Activated CD8-positive, alpha-beta T cell treated with anti-CD3 and anti-CD28 coated beads for 36 hours (primary cell): Measurements from ENCODE around the gene SLC39A11. TPM values are rescaled to one million over a fixed set of nuclear protein-coding genes. Genes with fewer than 3 reads are reported as not detected.

Source experiments
- ATAC-seq: fragments of 200-7000 bp; cut with Tn5 transposase; one replicate; pipeline ENCODE4 v1.10.0; 2021; ENCODE audit warnings: mild to moderate bottlenecking, moderate library complexity
- CTCF ChIA-PET: fragments of 350-600 bp; sonication (Branson Sonifier 250); formaldehyde crosslinking; loops from one replicate; lab custom pipeline; 2021; ENCODE audit warnings: antibody characterized with exemption; lab: Charles Lee
- POLR2A ChIA-PET: fragments of 350-600 bp; sonication (Branson Sonifier 250); formaldehyde crosslinking; loops from one replicate; lab custom pipeline; 2021; ENCODE audit warnings: antibody characterized with exemption; lab: Charles Lee
- DNase-seq: peaks from one replicate; pipeline ENCODE4 v3.0.0-alpha.2; 2020
- H3K27ac Mint-ChIP-seq: one replicate; pipeline ENCODE4 v1.8.0; 2021; ENCODE audit warnings: mild to moderate bottlenecking, mixed read lengths
- H3K27me3 Mint-ChIP-seq: one replicate; pipeline ENCODE4 v1.8.0; 2021; ENCODE audit warnings: mixed read lengths
- H3K36me3 Mint-ChIP-seq: one replicate; pipeline ENCODE4 v1.8.0; 2021; ENCODE audit warnings: low read depth, mixed read lengths
- H3K4me1 Mint-ChIP-seq: one replicate; pipeline ENCODE4 v1.8.0; 2021; ENCODE audit warnings: low read depth, mixed read lengths
- H3K4me3 Mint-ChIP-seq: one replicate; pipeline ENCODE4 v1.8.0; 2021; ENCODE audit warnings: mild to moderate bottlenecking, moderate library complexity, mixed read lengths
- H3K9me3 Mint-ChIP-seq: one replicate; pipeline ENCODE4 v1.8.0; 2021; ENCODE audit warnings: mixed read lengths
- CTCF ChIP-seq: fragments of 200-600 bp; IDR thresholded peaks from one replicate; pipeline ENCODE4 v1.8.0; 2022; ENCODE audit warnings: antibody characterized with exemption, mild to moderate bottlenecking
- intact Hi-C: fragments of 100-400 bp; cut with micrococcal nuclease; formaldehyde crosslinking; loops from one replicate; pipeline ENCODE4 v1.10.0; 2022
- total RNA-seq, 2 experiments: library from RNA; stranded (reverse); gene quantifications; one replicate each; pipeline ENCODE4 v1.2.3, GENCODE V29; 2021

SLC39A11 gene
- total RNA-seq, 2 experiments from 2014 or later: 14.4 to 14.9 TPM

- POLR2A ChIA-PET: no interaction called here
- Mint-ChIP-seq H3K36me3 (peaks cover 2% of the 10 kb centered on the region), H3K27ac (no peak overlapping the region), H3K9me3 (no peaks in the 10 kb centered on the region), H3K27me3 (no peaks in the 10 kb centered on the region), H3K4me3 (no peak overlapping the region), H3K4me1 (no peaks in the 10 kb centered on the region)
- intact Hi-C loops: no loop called here
- TF ChIP-seq CTCF: no peak
- CTCF ChIA-PET: no interaction called here
- no peak for ATAC-seq
- DNase-seq: no peak
These were observed 34.5 kb downstream of the SLC39A11 start for GRCh38 chr17:73058022-73058421.

- ChIA-PET CTCF (interaction anchor here (0.7 kb wide), 1 partner anchor 10 kb away, joined by 3 read pairs; no protein-coding TSS in a partner anchor), POLR2A (no interaction called here)
- H3K9me3 Mint-ChIP-seq: no peaks in the 10 kb centered on the region
- TF ChIP-seq CTCF: no peak
- peaks cover 2% of the 10 kb centered on the region for H3K36me3 Mint-ChIP-seq
- ATAC-seq: no peak
- no peaks in the 10 kb centered on the region for H3K4me1 Mint-ChIP-seq
- intact Hi-C loops: no loop called here
- H3K27ac Mint-ChIP-seq: no peak overlapping the region
- no peaks in the 10 kb centered on the region for H3K27me3 Mint-ChIP-seq
- no peak overlapping the region for H3K4me3 Mint-ChIP-seq
- no peak for DNase-seq
These were observed 35.3 kb downstream of the SLC39A11 start for GRCh38 chr17:73057196-73057595.

GRCh38 chr17:73052923-73053322 is 39.6 kb downstream of the SLC39A11 start:
- intact Hi-C loops: no loop called here
- CTCF ChIA-PET: no interaction called here
- no peaks in the 10 kb centered on the region for H3K4me1 Mint-ChIP-seq
- POLR2A ChIA-PET: no interaction called here
- no peak overlapping the region for H3K27ac Mint-ChIP-seq
- H3K9me3 Mint-ChIP-seq: peaks cover 6% of the 10 kb centered on the region
- H3K4me3 Mint-ChIP-seq: no peak overlapping the region
- TF ChIP-seq CTCF: no peak
- ATAC-seq: no peak
- H3K27me3 Mint-ChIP-seq: no peaks in the 10 kb centered on the region
- peaks cover 14% of the 10 kb centered on the region for H3K36me3 Mint-ChIP-seq
- no peak for DNase-seq

GRCh38 chr17:73050797-73051196 is 41.7 kb downstream of the SLC39A11 start:
- H3K4me1 Mint-ChIP-seq: no peaks in the 10 kb centered on the region
- TF ChIP-seq CTCF: no peak
- H3K4me3 Mint-ChIP-seq: no peak overlapping the region
- intact Hi-C loops: no loop called here
- CTCF ChIA-PET: interaction anchor here (0.6 kb wide), 1 partner anchor 1434 kb away, joined by 3 read pairs; no protein-coding TSS in a partner anchor
- H3K27me3 Mint-ChIP-seq: no peaks in the 10 kb centered on the region
- POLR2A ChIA-PET: no interaction called here
- no peak for ATAC-seq
- H3K36me3 Mint-ChIP-seq: peaks cover 14% of the 10 kb centered on the region
- no peak for DNase-seq
- H3K9me3 Mint-ChIP-seq: peaks cover 6% of the 10 kb centered on the region
- no peak overlapping the region for H3K27ac Mint-ChIP-seq

GRCh38 chr17:73048170-73048569 is 44.3 kb downstream of the SLC39A11 start:
- POLR2A ChIA-PET: no interaction called here
- Mint-ChIP-seq H3K4me1 (no peaks in the 10 kb centered on the region), H3K27me3 (no peaks in the 10 kb centered on the region), H3K27ac (no peak overlapping the region), H3K9me3 (peaks cover 6% of the 10 kb centered on the region), H3K4me3 (no peak overlapping the region), H3K36me3 (peaks cover 17% of the 10 kb centered on the region)
- DNase-seq (no peak), ATAC-seq (no peak)
- intact Hi-C loops: no loop called here
- CTCF ChIA-PET: no interaction called here
- no peak for TF ChIP-seq CTCF
